Left ventricle myocardium inferior (tissue), 1 donor: ENCODE results near the gene THEM4. TPM values are rescaled to one million over a fixed set of nuclear protein-coding genes. Genes with fewer than 3 reads are reported as not detected.

Source experiments
- DNase-seq: peaks from one replicate; pipeline ENCODE4 v3.0.0-alpha.2; 2020
- H3K27ac ChIP-seq: fragments of 200-600 bp; replicated peaks from 2 replicates; pipeline ENCODE4 v1.8.0; 2021
- H3K27me3 ChIP-seq: fragments of 200-600 bp; 2 replicates; pipeline ENCODE4 v1.8.0; 2021; ENCODE audit warnings: low read depth
- H3K36me3 ChIP-seq: fragments of 200-600 bp; 2 replicates; pipeline ENCODE4 v1.8.0; 2021
- H3K4me1 ChIP-seq: fragments of 200-600 bp; 2 replicates; pipeline ENCODE4 v1.8.0; 2021
- H3K4me3 ChIP-seq: fragments of 200-600 bp; 2 replicates; pipeline ENCODE4 v1.8.0; 2021; ENCODE audit warnings: mild to moderate bottlenecking, moderate library complexity
- H3K9me3 ChIP-seq: fragments of 200-600 bp; replicated peaks from 2 replicates; pipeline ENCODE4 v1.8.0; 2021
- CTCF ChIP-seq: fragments of 200-600 bp; IDR thresholded peaks from 2 replicates; pipeline ENCODE4 v1.8.0; 2021; ENCODE audit warnings: antibody characterized with exemption, mild to moderate bottlenecking, borderline replicate concordance
- intact Hi-C: fragments of 100-400 bp; cut with micrococcal nuclease; formaldehyde crosslinking; loops from one replicate; pipeline ENCODE4 v1.11.0; 2022
- total RNA-seq: library from RNA; stranded (reverse); fragmentation: NEBNext Ultra II Directional; extraction: Animal tissue kit (Norgen Biotek cat#: 25700); gene quantifications from one replicate; pipeline ENCODE4 v1.2.1, GENCODE V29; 2021
- donor health status: DM: no; HTN: yes; CAD: no; lungs with severe emphysema.

The THEM4 gene
- total RNA-seq, 1 donor from 2014 or later: 15.8 TPM

GRCh38 chr1:151837197-151837596 lies 72.1 kb downstream of the THEM4 start:
- no peak overlapping the region for H3K27ac ChIP-seq
- no peak for TF ChIP-seq CTCF
- no peaks in the 10 kb centered on the region for H3K36me3 ChIP-seq
- no peaks in the 10 kb centered on the region for H3K9me3 ChIP-seq
- H3K4me1 ChIP-seq: peaks cover 39% of the 10 kb centered on the region
- DNase-seq: no peak
- no peak overlapping the region for H3K4me3 ChIP-seq
- H3K27me3 ChIP-seq: peaks cover 55% of the 10 kb centered on the region
- intact Hi-C loops: no loop called here

- TF ChIP-seq CTCF: no peak
- Histone ChIP-seq H3K4me1 (peaks cover 44% of the 10 kb centered on the region), H3K27me3 (peaks cover 39% of the 10 kb centered on the region), H3K27ac (no peak overlapping the region), H3K9me3 (no peaks in the 10 kb centered on the region), H3K4me3 (no peak overlapping the region), H3K36me3 (no peaks in the 10 kb centered on the region)
- intact Hi-C loops: no loop called here
- no peak for DNase-seq
Measured at GRCh38 chr1:151835596-151835995, 73.7 kb downstream of the THEM4 start.

- Histone ChIP-seq H3K27ac (no peak overlapping the region), H3K36me3 (no peaks in the 10 kb centered on the region), H3K4me3 (no peak overlapping the region), H3K9me3 (no peaks in the 10 kb centered on the region), H3K4me1 (peaks cover 43% of the 10 kb centered on the region), H3K27me3 (peaks cover 26% of the 10 kb centered on the region)
- intact Hi-C loops: no loop called here
- TF ChIP-seq CTCF: no peak
- DNase-seq: no peak
Measured at GRCh38 chr1:151834239-151834638, 75.1 kb downstream of the THEM4 start.

GRCh38 chr1:151833172-151833900 lies 76.0 kb downstream of the THEM4 start:
- DNase-seq: no peak
- peak overlapping the region; percentile 69 for H3K27ac ChIP-seq
- no peaks in the 10 kb centered on the region for H3K36me3 ChIP-seq
- peaks cover 17% of the 10 kb centered on the region for H3K27me3 ChIP-seq
- H3K9me3 ChIP-seq: no peaks in the 10 kb centered on the region
- no peak overlapping the region for H3K4me3 ChIP-seq
- intact Hi-C loops: no loop called here
- TF ChIP-seq CTCF: no peak
- peaks cover 43% of the 10 kb centered on the region for H3K4me1 ChIP-seq

- peak; percentile 84 for DNase-seq
- no peak for TF ChIP-seq CTCF
- intact Hi-C loops: no loop called here
- Histone ChIP-seq H3K4me3 (no peak overlapping the region), H3K27ac (peak overlapping the region; percentile 69), H3K9me3 (no peaks in the 10 kb centered on the region), H3K4me1 (peaks cover 40% of the 10 kb centered on the region), H3K36me3 (no peaks in the 10 kb centered on the region), H3K27me3 (peaks cover 8% of the 10 kb centered on the region)
Measured at GRCh38 chr1:151832318-151832980, 76.9 kb downstream of the THEM4 start.
